ENCODE measurements around the gene PCBD1. TPM values are rescaled to one million over a fixed set of nuclear protein-coding genes. Genes with fewer than 3 reads are reported as not detected.

The PCBD1 gene
- total RNA-seq, 1 experiment from 2014 or later: 163 TPM

- DNase-seq (ENCODE audit: low read depth, low spot score) (no peak), ATAC-seq (no peak)
- Histone ChIP-seq H3K79me2 (ENCODE audit: insufficient read depth, low read length) (no peaks in the 10 kb centered on the region), H4K20me1 (ENCODE audit: insufficient read depth) (no peaks in the 10 kb centered on the region), H3K4me2 (ENCODE audit: low read length) (no peak overlapping the region), H3K27ac (ENCODE audit: low read depth, low read length) (no peak overlapping the region), H3K27me3 (ENCODE audit: insufficient read depth, low read length) (peaks cover 4% of the 10 kb centered on the region; the same call in 1 of the 2 replicates), H3K9me2 (ENCODE audit: insufficient read depth) (no peaks in the 10 kb centered on the region), H3K36me3 (ENCODE audit: control insufficient read depth in 1 of 2, insufficient read depth in 2 of 2, low read length in 2 of 2) (no peaks in the 10 kb centered on the region), H3K4me3 (replicated peaks in 1 of 2; ENCODE audit: low read depth in 1 of 2, low read length in 2 of 2) (no peak overlapping the region), H2AFZ (ENCODE audit: low read depth, low read length, poor library complexity, severe bottlenecking) (no peak overlapping the region), H3K9ac (ENCODE audit: low read length) (no peak overlapping the region), H3K4me1 (ENCODE audit: control insufficient read depth in 1 of 2, insufficient read depth in 2 of 2, low read length in 2 of 2) (peaks cover 4 to 7% of the 10 kb centered on the region in 2 experiments), H3K9me3 (ENCODE audit: control insufficient read depth in 1 of 2, insufficient read depth in 1 of 2, low read depth in 1 of 2, low read length in 2 of 2) (no peaks in the 10 kb centered on the region)
- CTCF ChIA-PET: interaction anchor here (1.2 kb wide), 1 partner anchor 10 kb away, joined by 3 read pairs; no protein-coding TSS in a partner anchor
- POLR2A ChIA-PET: no interaction called here
- no TSS peak for BruUV-seq (replicated peaks)
- TF ChIP-seq POLR2AphosphoS5 (IDR thresholded peaks at IDR 0.05; ENCODE audit: low read depth, low read length) (no peak), TCF7L2 (IDR thresholded peaks at IDR 0.05; ENCODE audit: borderline replicate concordance, extremely low read depth, insufficient read depth, insufficient read length) (no peak), EGR1 (IDR thresholded peaks at IDR 0.05; ENCODE audit: low read depth) (no peak), ZBTB33 (IDR thresholded peaks at IDR 0.05; ENCODE audit: extremely low read depth, insufficient replicate concordance, low read length) (no peak), CBX3 (IDR thresholded peaks at IDR 0.05; ENCODE audit: low read depth) (no peak), MAX (IDR thresholded peaks at IDR 0.05) (no peak), ZNF274 (IDR thresholded peaks at IDR 0.05; ENCODE audit: low read depth, low read length) (no peak), ZFX (IDR thresholded peaks at IDR 0.05) (no peak), CEBPB (IDR thresholded peaks at IDR 0.05; ENCODE audit: low read depth) (no peak)
- TF ChIP-seq, protein P1, sequence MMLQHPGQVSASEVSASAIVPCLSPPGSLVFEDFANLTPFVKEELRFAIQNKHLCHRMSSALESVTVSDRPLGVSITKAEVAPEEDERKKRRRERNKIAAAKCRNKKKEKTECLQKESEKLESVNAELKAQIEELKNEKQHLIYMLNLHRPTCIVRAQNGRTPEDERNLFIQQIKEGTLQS (IDR thresholded peaks at IDR 0.05): no peak
- RAD21 ChIA-PET (ENCODE audit: low non-redundant PET in 1 of 2, low total read pairs in 2 of 2, uncharacterized antibody in 2 of 2, unreplicated experiment in 2 of 2): no interaction called here
- intact Hi-C loops (cut with micrococcal nuclease): no loop called here
Observed at GRCh38 chr10:70936111-70936510, 47.7 kb upstream of the PCBD1 start.
